Large intestine (tissue), 3 donors: ENCODE results near the gene SCN3B. TPM values are rescaled to one million over a fixed set of nuclear protein-coding genes. Genes with fewer than 3 reads are reported as not detected.
"Not testable (repeated sequence)": the region's sequence is repeated elsewhere in the genome, so short reads cannot be mapped to it uniquely, and the experiment has no call there.

Experiments used
- DNase-seq, 2 donors: peaks; one replicate each; pipeline versions ENCODE4 v3.0.0 to v3.0.0-alpha.2; 2013
- H3K27ac ChIP-seq: one replicate; pipeline ENCODE4 v1.5.1; 2013; ENCODE audit warnings: low read length
- H3K27me3 ChIP-seq: 2 replicates; pipeline ENCODE4 v1.6.1; 2013; ENCODE audit warnings: low read length; ENCODE audit not compliant: control insufficient read depth, insufficient read depth
- H3K36me3 ChIP-seq: 2 replicates; pipeline ENCODE4 v1.6.1; 2013; ENCODE audit warnings: low read length; ENCODE audit not compliant: control insufficient read depth, insufficient read depth
- H3K4me1 ChIP-seq: one replicate; pipeline ENCODE4 v1.6.1; 2013; ENCODE audit warnings: low read length; ENCODE audit not compliant: control insufficient read depth, insufficient read depth
- H3K4me3 ChIP-seq: one replicate; pipeline ENCODE4 v1.5.1; 2013; ENCODE audit warnings: low read length
- H3K9me3 ChIP-seq: one replicate; pipeline ENCODE4 v1.6.1; 2013; ENCODE audit warnings: mild to moderate bottlenecking, low read depth, low read length, moderate library complexity; ENCODE audit not compliant: control insufficient read depth
- WGBS: methylation state at CpG from one replicate; pipeline ENCODE4 v1.1.5; 2013; ENCODE audit warnings: low lambda C conversion rate; ENCODE audit not compliant: insufficient coverage; 5-methylcytosine and 5-hydroxymethylcytosine counted together
- polyA plus RNA-seq: library from polyadenylated mRNA; unstranded; fragments of 120-200 nt; gene quantifications from one replicate; pipeline ENCODE4 v1.2.1, GENCODE V29; 2013

Gene SCN3B
- polyA plus RNA-seq, 1 donor, result 9.5 TPM

DNA sequence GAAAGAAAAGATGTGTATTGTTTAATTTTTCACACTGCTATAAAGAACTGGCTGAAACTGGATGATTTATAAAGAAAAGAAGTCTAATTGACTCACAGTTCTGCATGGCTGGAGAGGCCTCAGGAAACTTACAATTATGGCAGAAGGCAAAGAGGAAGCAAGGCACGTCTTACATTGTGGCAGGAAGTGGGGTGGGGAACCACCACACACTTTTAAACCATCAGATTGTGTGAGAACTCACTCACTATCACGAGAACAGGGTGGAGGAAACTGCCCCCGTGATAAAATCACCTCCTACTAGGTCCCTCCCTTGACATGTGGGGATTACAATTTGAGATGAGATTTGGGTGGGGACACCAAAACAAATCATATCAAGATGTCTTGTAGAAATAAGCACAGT is 5.5 kb upstream of the SCN3B start:
- not testable (repeated sequence) for H3K27ac ChIP-seq, H3K4me3 ChIP-seq, H3K4me1 ChIP-seq, DNase-seq, H3K36me3 ChIP-seq, H3K9me3 ChIP-seq
- H3K27me3 ChIP-seq, result peaks cover 12% of the 10 kb centered on the region
- WGBS, result no CpG with 5 or more reads among the region's 3 CpGs

DNA sequence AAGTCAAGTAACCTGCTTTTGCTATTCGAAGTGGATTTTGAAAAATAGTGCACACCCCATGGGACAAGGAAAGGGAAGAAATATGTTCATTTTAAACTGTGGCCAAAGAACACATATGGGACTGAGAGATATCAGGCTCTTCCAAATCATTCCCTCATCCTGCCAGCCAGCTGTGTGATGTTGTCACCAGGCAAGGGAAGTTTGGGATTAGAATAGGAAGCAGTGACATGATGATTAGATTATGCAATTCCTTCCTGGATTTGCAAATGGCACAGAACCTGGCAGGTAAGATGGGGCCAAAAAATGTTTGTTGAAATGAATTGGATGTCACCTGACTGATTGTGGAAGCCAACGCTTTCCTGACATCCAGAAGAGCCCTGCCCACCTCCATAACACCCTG is 4.9 kb upstream of the SCN3B start:
- H3K36me3 ChIP-seq, result no peaks in the 10 kb centered on the region

DNA sequence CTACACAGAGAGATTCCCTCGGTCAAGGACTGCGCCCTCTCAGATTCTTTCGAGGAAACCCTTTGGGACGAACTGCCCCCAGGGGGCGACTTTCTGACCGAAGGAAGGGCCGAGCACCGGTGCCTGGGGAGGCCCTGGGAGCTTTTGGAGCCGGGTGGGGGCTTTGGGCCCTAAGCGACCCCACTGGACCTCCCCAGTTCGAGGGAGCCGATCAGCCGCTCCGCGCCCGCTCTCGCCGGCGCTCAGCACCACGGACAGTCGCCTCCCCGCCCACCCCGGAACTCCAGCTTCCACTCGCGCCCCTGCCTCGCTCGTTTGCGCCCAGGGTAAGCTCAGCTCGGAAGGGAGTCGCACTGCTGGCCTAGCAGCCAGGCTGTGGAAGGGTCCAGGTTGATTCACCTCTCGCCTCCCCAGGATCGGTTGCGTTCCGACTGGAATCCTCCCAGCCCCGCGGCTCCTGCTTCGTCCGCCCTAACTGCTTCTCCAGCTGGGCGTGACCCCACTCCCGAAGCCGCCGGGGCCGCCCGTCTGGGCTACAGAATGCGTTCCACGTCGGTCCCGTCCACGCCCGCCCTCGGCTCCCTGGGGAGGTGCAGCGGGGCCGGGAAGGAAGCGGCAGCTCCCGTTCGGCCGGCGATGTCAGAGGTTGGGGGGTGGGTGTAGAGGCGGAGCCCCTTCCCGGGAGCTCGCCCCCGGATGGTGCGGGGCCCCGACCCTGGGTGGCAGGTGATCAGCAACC is 428 bp downstream of the SCN3B start:
- Histone ChIP-seq H3K27me3 (peaks cover 31% of the 10 kb centered on the region), H3K27ac (peak overlapping the region; percentile 49), H3K4me1 (peaks cover 15% of the 10 kb centered on the region), H3K9me3 (no peaks in the 10 kb centered on the region), H3K36me3 (no peaks in the 10 kb centered on the region), H3K4me3 (peak overlapping the region; percentile 58)
- peak; percentile 23 to 79 for DNase-seq
- WGBS, result no CpG with 5 or more reads among the region's 64 CpGs

More for the DNA sequence above, 4.9 kb upstream of the SCN3B start:
- Histone ChIP-seq H3K27ac (no peak overlapping the region), H3K4me3 (no peak overlapping the region), H3K9me3 (no peaks in the 10 kb centered on the region), H3K27me3 (peaks cover 12% of the 10 kb centered on the region), H3K4me1 (peaks cover 8% of the 10 kb centered on the region)
- WGBS, result 100% methylated on average over 1 of the region's 2 CpGs
- DNase-seq, result no peak

DNA sequence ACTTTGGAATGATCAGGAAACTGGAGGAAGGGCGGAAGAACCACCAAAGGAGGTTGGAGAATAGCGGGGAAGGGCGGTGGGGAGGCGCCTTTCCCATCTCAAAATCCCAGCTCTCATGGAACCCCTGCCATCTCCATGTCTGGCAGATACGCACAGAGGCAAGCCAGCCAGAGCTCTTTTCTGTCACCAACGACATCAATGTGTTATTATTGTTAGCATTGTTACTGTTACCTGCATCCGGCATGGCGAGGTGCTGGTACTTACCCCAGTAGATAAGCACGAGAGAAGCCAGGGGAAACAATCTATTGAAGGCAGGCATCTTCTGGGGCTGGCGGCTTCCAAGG is 969 bp downstream of the SCN3B start:
- no CpG with 5 or more reads among the region's 10 CpGs for WGBS
- H3K4me3 ChIP-seq, result peak overlapping the region; percentile 58

DNA sequence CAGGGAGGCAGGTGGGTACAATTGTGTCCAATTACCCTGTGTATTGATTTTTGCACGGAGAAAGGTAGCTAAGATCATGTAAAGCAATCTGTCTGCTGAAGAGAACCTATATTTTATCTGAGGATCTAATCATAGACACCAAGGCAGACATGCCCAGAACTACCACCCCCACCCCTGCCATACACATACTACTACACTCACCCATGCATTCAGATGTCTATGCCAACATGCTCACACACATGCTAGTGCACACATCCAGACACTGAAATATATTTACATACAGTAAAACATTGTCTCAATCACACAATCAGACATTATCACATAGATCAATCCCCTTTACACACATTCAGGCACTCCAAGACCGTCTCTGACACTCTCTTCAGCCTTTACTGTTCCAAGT is 1.8 kb downstream of the SCN3B start:
- Histone ChIP-seq H3K36me3 (no peaks in the 10 kb centered on the region), H3K27me3 (peaks cover 35% of the 10 kb centered on the region), H3K4me1 (peaks cover 15% of the 10 kb centered on the region), H3K4me3 (no peak overlapping the region), H3K27ac (no peak overlapping the region), H3K9me3 (no peaks in the 10 kb centered on the region)
- no peak for DNase-seq
- WGBS, result no CpG with 5 or more reads among the region's 2 CpGs

More for the DNA sequence above, 969 bp downstream of the SCN3B start:
- peaks cover 15% of the 10 kb centered on the region for H3K4me1 ChIP-seq
- no peak for DNase-seq
- no peaks in the 10 kb centered on the region for H3K36me3 ChIP-seq
- no peaks in the 10 kb centered on the region for H3K9me3 ChIP-seq
- H3K27me3 ChIP-seq, result peaks cover 35% of the 10 kb centered on the region
- no peak overlapping the region for H3K27ac ChIP-seq

DNA sequence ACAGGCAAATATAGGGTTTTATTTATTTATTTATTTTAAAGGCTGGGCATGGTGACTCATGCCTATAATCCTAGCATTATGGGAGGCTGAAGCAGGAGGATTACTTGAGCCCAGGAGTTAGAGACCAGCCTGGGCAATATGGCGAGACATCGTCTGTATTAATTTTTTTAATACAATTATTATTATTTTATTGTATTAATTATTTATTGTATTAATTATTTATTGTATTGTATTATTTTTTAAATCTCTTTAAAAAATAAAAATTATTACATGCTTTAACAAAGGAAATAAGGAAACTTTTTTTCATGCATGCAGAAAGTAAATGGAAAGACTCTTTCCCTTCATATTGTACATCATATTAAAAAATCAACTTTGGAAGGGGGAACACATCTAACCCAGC is 3.5 kb downstream of the SCN3B start:
- no peaks in the 10 kb centered on the region for H3K9me3 ChIP-seq
- H3K4me1 ChIP-seq, result peaks cover 15% of the 10 kb centered on the region
- no peak for DNase-seq
- H3K27ac ChIP-seq, result no peak overlapping the region
- H3K36me3 ChIP-seq, result no peaks in the 10 kb centered on the region
- peaks cover 36% of the 10 kb centered on the region for H3K27me3 ChIP-seq
- no CpG with 5 or more reads among the region's 2 CpGs for WGBS
- no peak overlapping the region for H3K4me3 ChIP-seq

DNA sequence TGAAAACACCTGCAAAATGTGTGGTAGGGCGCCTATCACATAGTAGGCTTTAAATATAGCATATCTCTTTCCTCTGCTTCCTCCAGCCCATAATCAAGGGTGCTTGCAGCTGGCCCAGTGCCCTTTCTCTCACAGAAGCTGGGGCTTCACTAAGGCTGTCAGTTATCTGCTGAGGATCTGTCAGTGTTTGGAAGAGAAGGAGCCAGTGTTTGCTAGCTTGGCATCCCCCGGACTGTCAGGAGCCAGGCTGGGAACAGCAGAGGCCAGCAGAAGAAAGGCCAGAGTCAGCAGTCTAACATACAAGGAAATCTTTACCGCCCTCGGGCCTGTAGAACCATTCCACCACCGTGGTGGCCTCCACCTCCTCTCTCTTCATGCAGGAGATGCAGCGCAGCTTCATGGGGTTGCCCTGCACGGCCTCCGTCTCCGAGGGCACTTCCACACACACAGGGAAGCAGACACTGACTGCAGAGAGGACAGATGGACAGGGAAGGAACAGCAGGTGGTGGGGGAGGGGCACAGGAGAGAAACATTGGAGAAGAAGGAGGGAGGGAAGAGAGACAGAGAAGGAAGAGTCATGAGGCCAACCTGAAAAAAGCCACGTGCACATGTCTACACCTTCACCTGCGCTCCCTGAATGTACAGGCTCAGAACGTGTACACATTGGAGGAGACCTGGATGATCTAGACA is 9.0 kb downstream of the SCN3B start:
- DNase-seq, result no peak
- H3K27me3 ChIP-seq, result peaks cover 16% of the 10 kb centered on the region
- H3K4me3 ChIP-seq, result no peak overlapping the region
- no peaks in the 10 kb centered on the region for H3K36me3 ChIP-seq
- whole genome bisulfite sequencing, result 100% methylated on average over 1 of the region's 12 CpGs
- H3K9me3 ChIP-seq, result no peaks in the 10 kb centered on the region
- no peak overlapping the region for H3K27ac ChIP-seq
- no peaks in the 10 kb centered on the region for H3K4me1 ChIP-seq

DNA sequence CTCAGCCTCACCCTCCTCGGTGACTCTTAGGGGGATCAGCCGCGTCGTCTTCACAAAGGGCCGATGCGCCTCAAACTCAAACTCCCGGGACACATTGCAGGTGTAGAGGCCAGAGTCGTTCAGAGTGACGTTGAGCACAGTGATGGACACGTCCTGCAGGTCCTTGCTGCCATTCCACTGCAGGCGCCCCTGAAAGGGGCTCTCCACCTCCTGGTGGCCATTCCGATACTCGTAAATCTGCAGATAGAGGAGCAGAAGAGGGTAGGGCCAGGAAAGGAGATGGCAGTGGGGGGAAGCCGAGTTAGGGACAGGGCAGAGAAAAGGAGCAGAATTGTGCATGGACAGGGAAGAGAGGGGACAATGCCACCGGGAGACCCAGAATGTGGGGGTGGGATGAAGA is 12.0 kb downstream of the SCN3B start:
- no peaks in the 10 kb centered on the region for H3K36me3 ChIP-seq
- no peak overlapping the region for H3K27ac ChIP-seq
- WGBS, result no CpG with 5 or more reads among the region's 15 CpGs
- no peak overlapping the region for H3K4me3 ChIP-seq
- H3K4me1 ChIP-seq, result no peaks in the 10 kb centered on the region
- peaks cover 12% of the 10 kb centered on the region for H3K27me3 ChIP-seq
- no peak for DNase-seq
- H3K9me3 ChIP-seq, result no peaks in the 10 kb centered on the region

DNA sequence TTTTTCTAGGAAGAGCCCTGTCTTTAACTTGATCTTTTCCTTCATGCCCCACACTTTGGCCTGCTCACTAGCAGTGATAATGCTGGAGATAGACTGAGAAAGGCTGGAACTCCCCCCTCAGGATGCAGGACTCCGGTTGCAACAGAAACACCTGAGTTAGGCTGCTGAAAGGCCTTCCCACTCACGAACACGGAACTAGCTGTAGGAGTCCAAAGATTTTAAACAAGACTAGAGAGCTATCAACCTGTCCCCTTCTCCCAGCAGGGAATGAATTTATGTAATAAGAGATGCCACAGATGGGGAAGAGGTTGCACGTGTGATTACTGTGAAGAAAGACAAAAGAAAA is 13.0 kb downstream of the SCN3B start:
- Histone ChIP-seq H3K27me3 (peaks cover 9% of the 10 kb centered on the region), H3K4me3 (no peak overlapping the region), H3K36me3 (no peaks in the 10 kb centered on the region), H3K4me1 (no peaks in the 10 kb centered on the region), H3K9me3 (no peaks in the 10 kb centered on the region), H3K27ac (no peak overlapping the region)
- WGBS, result 67% methylated on average over 1 of the region's 4 CpGs
- DNase-seq, result no peak

DNA sequence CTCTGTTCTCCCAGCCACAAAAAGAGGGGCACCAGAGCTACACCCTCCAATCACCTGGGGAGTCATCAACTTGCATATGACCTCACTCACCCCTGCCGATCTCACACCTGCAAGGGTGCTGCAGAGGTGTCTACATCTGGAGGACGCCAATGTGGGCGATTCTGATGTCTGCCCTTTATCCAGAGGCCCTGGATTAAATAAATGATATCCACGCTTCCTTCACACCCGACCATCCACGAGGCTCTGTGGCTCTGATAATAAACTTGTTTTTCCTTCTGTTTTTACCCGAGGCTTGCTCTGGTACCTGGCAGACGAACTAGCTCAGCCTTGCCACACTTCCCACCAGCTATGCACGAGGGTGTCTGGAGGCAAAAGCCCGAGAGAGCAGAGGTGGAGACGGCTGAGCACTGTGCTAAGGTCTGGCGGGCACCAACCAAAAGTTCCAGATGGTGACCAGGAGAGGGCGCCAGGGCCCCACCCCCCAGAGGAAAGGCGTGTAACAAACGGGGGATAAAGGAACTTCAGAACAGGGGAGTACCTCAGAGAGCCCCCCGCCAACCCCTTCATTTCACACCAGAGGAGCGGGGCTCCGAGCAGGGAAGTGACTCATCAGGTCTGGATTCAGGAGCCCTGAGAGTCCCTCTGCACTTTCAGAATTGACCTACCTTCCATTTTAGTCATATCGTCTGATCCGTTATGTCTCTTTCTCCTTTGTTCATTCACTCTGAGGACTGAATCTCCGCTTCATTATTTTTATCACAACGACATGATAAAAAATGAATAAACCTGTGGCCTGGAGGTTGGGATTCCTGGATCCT is 13.5 kb downstream of the SCN3B start:
- H3K27me3 ChIP-seq, result peaks cover 7% of the 10 kb centered on the region
- no peaks in the 10 kb centered on the region for H3K36me3 ChIP-seq
- peak; percentile 20 to 37 for DNase-seq
- no peaks in the 10 kb centered on the region for H3K4me1 ChIP-seq
- no peak overlapping the region for H3K27ac ChIP-seq
- H3K4me3 ChIP-seq, result no peak overlapping the region
- H3K9me3 ChIP-seq, result no peaks in the 10 kb centered on the region
- 68% methylated on average over 3 of the region's 22 CpGs for WGBS
